Measurements from ENCODE around the gene DCT.

DNA sequence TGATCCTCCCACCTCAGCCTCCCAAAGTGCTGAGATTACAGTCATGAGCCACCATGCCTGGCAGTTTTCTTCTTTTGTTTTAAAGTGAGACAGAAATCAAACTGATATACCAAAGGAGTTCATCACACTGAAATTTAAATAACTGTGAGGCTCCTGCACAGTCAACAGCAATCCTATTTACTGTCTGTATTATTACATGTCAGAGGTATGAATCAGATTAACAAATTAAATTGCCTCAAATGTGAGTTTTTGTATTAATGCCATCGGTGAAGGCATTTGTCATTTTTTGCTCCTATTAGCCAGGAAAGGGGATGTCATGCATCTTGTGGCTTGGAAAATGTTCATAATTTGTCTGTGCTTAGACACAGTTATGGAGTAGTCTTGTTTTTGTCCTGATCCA is 20.4 kb downstream of the DCT start:
- no peak for TF ChIP-seq POLR2A (IDR thresholded peaks at IDR 0.05)
- TF ChIP-seq, protein P1, sequence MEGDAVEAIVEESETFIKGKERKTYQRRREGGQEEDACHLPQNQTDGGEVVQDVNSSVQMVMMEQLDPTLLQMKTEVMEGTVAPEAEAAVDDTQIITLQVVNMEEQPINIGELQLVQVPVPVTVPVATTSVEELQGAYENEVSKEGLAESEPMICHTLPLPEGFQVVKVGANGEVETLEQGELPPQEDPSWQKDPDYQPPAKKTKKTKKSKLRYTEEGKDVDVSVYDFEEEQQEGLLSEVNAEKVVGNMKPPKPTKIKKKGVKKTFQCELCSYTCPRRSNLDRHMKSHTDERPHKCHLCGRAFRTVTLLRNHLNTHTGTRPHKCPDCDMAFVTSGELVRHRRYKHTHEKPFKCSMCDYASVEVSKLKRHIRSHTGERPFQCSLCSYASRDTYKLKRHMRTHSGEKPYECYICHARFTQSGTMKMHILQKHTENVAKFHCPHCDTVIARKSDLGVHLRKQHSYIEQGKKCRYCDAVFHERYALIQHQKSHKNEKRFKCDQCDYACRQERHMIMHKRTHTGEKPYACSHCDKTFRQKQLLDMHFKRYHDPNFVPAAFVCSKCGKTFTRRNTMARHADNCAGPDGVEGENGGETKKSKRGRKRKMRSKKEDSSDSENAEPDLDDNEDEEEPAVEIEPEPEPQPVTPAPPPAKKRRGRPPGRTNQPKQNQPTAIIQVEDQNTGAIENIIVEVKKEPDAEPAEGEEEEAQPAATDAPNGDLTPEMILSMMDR (IDR thresholded peaks at IDR 0.05), result no peak

Data from adrenal gland (tissue), 5 donors.